GM12878 (cell line): ENCODE results near the gene WWOX. TPM values are rescaled to one million over a fixed set of nuclear protein-coding genes. Genes with fewer than 3 reads are reported as not detected.

ENCODE experiments used
- ATAC-seq: fragments of 200-7000 bp; cut with Tn5 transposase; 3 replicates; pipeline ENCODE4 v1.9.1; 2020; ENCODE audit warnings: mild to moderate bottlenecking, moderate library complexity
- BruUV-seq: library from RNA; stranded (reverse); fragments of 400-500 nt; replicated peaks from 2 replicates; lab custom pipeline; 2021; lab: Mats Ljungman, UMichigan
- CTCF ChIA-PET: fragments of 300-600 bp; sonication (Branson Sonifier 250); formaldehyde crosslinking; extraction: SDS; loops from one replicate; lab custom pipeline; 2021; ENCODE audit warnings: inconsistent platforms; lab: Yijun Ruan, JAX
- POLR2A ChIA-PET: fragments of 350-600 bp; formaldehyde crosslinking; extraction: SDS; loops from one replicate; lab custom pipeline; 2021; ENCODE audit warnings: inconsistent platforms; lab: Charles Lee
- RAD21 ChIA-PET: fragments of 300-600 bp; sonication (Branson Sonifier 250); formaldehyde crosslinking; loops from one replicate; lab custom pipeline; 2023; ENCODE audit warnings: antibody characterized with exemption; ENCODE audit not compliant: unreplicated experiment; lab: Charles Lee
- SMC1A ChIA-PET: fragments of 300-600 bp; sonication (Branson Sonifier 250); formaldehyde crosslinking; loops from one replicate; lab custom pipeline; 2023; ENCODE audit not compliant: unreplicated experiment, uncharacterized antibody; lab: Charles Lee
- DNase-seq: peaks from one replicate; pipeline ENCODE4 v3.0.0-alpha.2; 2011; ENCODE audit warnings: low read depth, low spot score
- FAIRE-seq: peaks from 3 replicates; lab custom pipeline; 2011; peaks lifted over from hg19 to GRCh38; lab: Jason Lieb, UNC
- H2AFZ ChIP-seq: 2 replicates; pipeline ENCODE4 v1.6.0; 2011; ENCODE audit warnings: low read depth, low read length, control low read depth; ENCODE audit not compliant: control insufficient read depth
- H3K27ac ChIP-seq: 2 replicates; pipeline ENCODE4 v1.5.1; 2011; ENCODE audit warnings: control low read depth; ENCODE audit not compliant: control insufficient read depth, insufficient read depth
- H3K27me3 ChIP-seq, 2 experiments: replicated peaks in 1 of 2; 2 replicates each; pipeline versions ENCODE4 v1.6.0 to v1.6.1; 2011; ENCODE audit warnings: low read length in 1 of 2; ENCODE audit not compliant: control insufficient read depth in 2 of 2, insufficient read depth in 2 of 2
- H3K36me3 ChIP-seq, 2 experiments: 2 replicates each; pipeline ENCODE4 v1.5.1; 2011; ENCODE audit warnings: low read length in 1 of 2; ENCODE audit not compliant: control insufficient read depth in 2 of 2, insufficient read depth in 2 of 2
- H3K4me1 ChIP-seq: 2 replicates; pipeline ENCODE4 v1.6.1; 2011; ENCODE audit warnings: mild to moderate bottlenecking, low read length, moderate library complexity, mixed read lengths; ENCODE audit not compliant: control insufficient read depth, insufficient read depth
- H3K4me2 ChIP-seq: 2 replicates; pipeline ENCODE4 v1.6.0; 2011; ENCODE audit warnings: control low read depth; ENCODE audit not compliant: control insufficient read depth, insufficient read depth
- H3K4me3 ChIP-seq: fragments of 200-600 bp; sonication (generic); 2 replicates; pipeline ENCODE4 v1.5.1; 2016
- H3K79me2 ChIP-seq: 2 replicates; pipeline ENCODE4 v1.6.0; 2011; ENCODE audit warnings: low read length; ENCODE audit not compliant: control insufficient read depth, insufficient read depth
- H3K9ac ChIP-seq: 2 replicates; pipeline ENCODE4 v1.8.0; 2011; ENCODE audit warnings: low read length, control low read depth, mixed read lengths; ENCODE audit not compliant: control insufficient read depth, insufficient read depth
- H3K9me3 ChIP-seq: replicated peaks from 3 replicates; pipeline ENCODE4 v1.5.1; 2011; ENCODE audit warnings: mild to moderate bottlenecking, low read length; ENCODE audit not compliant: control insufficient read depth, insufficient read depth
- H4K20me1 ChIP-seq: 2 replicates; pipeline ENCODE4 v1.6.0; 2011; ENCODE audit not compliant: control insufficient read depth, insufficient read depth
- BMI1 ChIP-seq: fragments of 450-650 bp; IDR thresholded peaks from 2 replicates; pipeline ENCODE4 v1.6.1; 2016; ENCODE audit warnings: mild to moderate bottlenecking, moderate library complexity, borderline replicate concordance
- CEBPB ChIP-seq, 2 experiments: fragments of 150-350 bp in 1 of 2; IDR thresholded peaks; 2 replicates each; pipeline ENCODE4 v1.6.1; 2012 to 2014; ENCODE audit warnings: low read depth in 2 of 2, low read length in 2 of 2, borderline replicate concordance in 1 of 2, inconsistent platforms in 1 of 2
- CHD2 ChIP-seq: IDR thresholded peaks from 2 replicates; pipeline ENCODE4 v1.6.1; 2011; ENCODE audit warnings: low read depth, low read length, improper control_type of control experiment, borderline replicate concordance
- ESRRA ChIP-seq: IDR thresholded peaks from 2 replicates; pipeline ENCODE4 v1.6.1; 2012; ENCODE audit warnings: mild to moderate bottlenecking, low read length, improper control_type of control experiment
- JUND ChIP-seq: IDR thresholded peaks from 2 replicates; pipeline ENCODE4 v1.6.1; 2012; ENCODE audit warnings: low read depth, mild to moderate bottlenecking, low read length, improper control_type of control experiment, moderate library complexity
- KDM1A ChIP-seq: fragments of 200-600 bp; sonication (generic); IDR thresholded peaks from 2 replicates; pipeline ENCODE4 v1.6.1; 2016; ENCODE audit warnings: borderline replicate concordance
- KLF5 ChIP-seq: fragments of 450-650 bp; IDR thresholded peaks from 2 replicates; pipeline ENCODE4 v1.6.1; 2014; ENCODE audit warnings: mild to moderate bottlenecking; ENCODE audit not compliant: partially characterized antibody
- NBN ChIP-seq: fragments of 450-650 bp; IDR thresholded peaks from 2 replicates; pipeline ENCODE4 v1.6.1; 2016
- NFYB ChIP-seq: IDR thresholded peaks from 2 replicates; pipeline ENCODE4 v1.6.1; 2011; ENCODE audit warnings: low read depth, mild to moderate bottlenecking, low read length, improper control_type of control experiment, moderate library complexity; ENCODE audit not compliant: insufficient read depth
- NR2C2 ChIP-seq: IDR thresholded peaks from 2 replicates; pipeline ENCODE4 v1.6.1; 2011; ENCODE audit warnings: borderline replicate concordance, low read depth; ENCODE audit not compliant: control insufficient read depth, insufficient read length
- PML ChIP-seq: IDR thresholded peaks from 2 replicates; pipeline ENCODE4 v1.6.1; 2012; ENCODE audit warnings: low read length, inconsistent platforms
- RB1 ChIP-seq: fragments of 450-650 bp; formaldehyde crosslinking; IDR thresholded peaks from 2 replicates; pipeline ENCODE4 v1.6.1; 2017; ENCODE audit warnings: mild to moderate bottlenecking, borderline replicate concordance
- RFX5 ChIP-seq: IDR thresholded peaks from 2 replicates; pipeline ENCODE4 v1.6.1; 2011; ENCODE audit warnings: low read depth, low read length, improper control_type of control experiment
- ZNF217 ChIP-seq: fragments of 450-650 bp; IDR thresholded peaks from 2 replicates; pipeline ENCODE4 v1.6.1; 2017; ENCODE audit warnings: antibody characterized with exemption, mild to moderate bottlenecking
- WGBS: methylation state at CpG from one replicate; pipeline ENCODE4 v1.1.6; 2016; ENCODE audit warnings: low lambda C conversion rate; ENCODE audit not compliant: insufficient replicate concordance, insufficient coverage; ENCODE audit errors: missing lambda C conversion rate; 5-methylcytosine and 5-hydroxymethylcytosine counted together
- in situ Hi-C: fragments of 300-500 bp; cut with MboI; formaldehyde crosslinking; loops from 9 replicates; pipeline ENCODE4 v1.14.3; 2018; ENCODE audit warnings: mixed read lengths
- intact Hi-C: fragments of 100-400 bp; cut with micrococcal nuclease; formaldehyde crosslinking; loops from one replicate; pipeline ENCODE4 v1.14.2; 2022; ENCODE audit not compliant: unreplicated experiment
- polyA plus RNA-seq, 11 experiments: library from polyadenylated mRNA; depleted of rRNA in 4 of 11; unstranded in 6 of 11; stranded (reverse) in 5 of 11; fragments of >200 nt; fragmentation: Nextera tagmentation in 4 of 11; fragmentation: Illumina TruSeq in 1 of 11; extraction: Ambion mirVana in 4 of 11; extraction: Trizol in 1 of 11; gene quantifications; 1 replicate in 1 of 11; 2 replicates in 10 of 11; pipeline versions ENCODE4 v1.2.1 to v1.2.3, GENCODE V29; 2011 to 2016; ENCODE audit warnings: inconsistent platforms in 2 of 11, missing spikeins in 2 of 11, low read depth in 1 of 11
- total RNA-seq, 4 experiments: library from RNA; depleted of rRNA in 3 of 4; stranded (reverse); fragments of >200 nt in 3 of 4; fragmentation: Illumina TruSeq in 1 of 4; extraction: Trizol in 1 of 4; gene quantifications; 2 replicates each; pipeline versions ENCODE4 v1.2.1 to v1.2.3, GENCODE V29; 2013 to 2021
- TF ChIP-seq, protein P1 (sequence below): fragments of 450-650 bp; IDR thresholded peaks from 2 replicates; pipeline ENCODE4 v1.6.1; 2017; ENCODE audit warnings: mild to moderate bottlenecking
- TF ChIP-seq, protein P2 (sequence below): fragments of 450-650 bp; formaldehyde crosslinking; IDR thresholded peaks from 2 replicates; pipeline ENCODE4 v1.5.0; 2022; ENCODE audit warnings: mild to moderate bottlenecking, missing genetic modification characterization

Gene WWOX
- total and polyA plus RNA-seq, 10 of the 15 experiments (the other 5 are each of a cell fraction or from before 2014, with no cell fraction given): 2.8 to 24.4 (median 17.8) TPM

- TF ChIP-seq, protein P1, sequence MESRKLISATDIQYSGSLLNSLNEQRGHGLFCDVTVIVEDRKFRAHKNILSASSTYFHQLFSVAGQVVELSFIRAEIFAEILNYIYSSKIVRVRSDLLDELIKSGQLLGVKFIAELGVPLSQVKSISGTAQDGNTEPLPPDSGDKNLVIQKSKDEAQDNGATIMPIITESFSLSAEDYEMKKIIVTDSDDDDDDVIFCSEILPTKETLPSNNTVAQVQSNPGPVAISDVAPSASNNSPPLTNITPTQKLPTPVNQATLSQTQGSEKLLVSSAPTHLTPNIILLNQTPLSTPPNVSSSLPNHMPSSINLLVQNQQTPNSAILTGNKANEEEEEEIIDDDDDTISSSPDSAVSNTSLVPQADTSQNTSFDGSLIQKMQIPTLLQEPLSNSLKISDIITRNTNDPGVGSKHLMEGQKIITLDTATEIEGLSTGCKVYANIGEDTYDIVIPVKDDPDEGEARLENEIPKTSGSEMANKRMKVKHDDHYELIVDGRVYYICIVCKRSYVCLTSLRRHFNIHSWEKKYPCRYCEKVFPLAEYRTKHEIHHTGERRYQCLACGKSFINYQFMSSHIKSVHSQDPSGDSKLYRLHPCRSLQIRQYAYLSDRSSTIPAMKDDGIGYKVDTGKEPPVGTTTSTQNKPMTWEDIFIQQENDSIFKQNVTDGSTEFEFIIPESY: no peak
- no peak for TF ChIP-seq ESRRA
- TF ChIP-seq CHD2: no peak
- no peak for TF ChIP-seq NFYB
- TF ChIP-seq RFX5: no peak
- TF ChIP-seq NR2C2: no peak
- no peak for TF ChIP-seq BMI1
- no peak for TF ChIP-seq CEBPB (IDR thresholded peaks at IDR 0.05; ENCODE audit: borderline replicate concordance in 1 of 2, low read depth in 2 of 2, low read length in 2 of 2)
- TF ChIP-seq ZNF217: no peak
- TF ChIP-seq JUND: no peak
- no peak for TF ChIP-seq NBN
- TF ChIP-seq KLF5: no peak
These were observed 264.5 kb downstream of the WWOX start (continued) for GRCh38 chr16:78363843-78364555.

- intact Hi-C loops: no loop called here
- Histone ChIP-seq H3K4me3 (no peak overlapping the region), H3K9me3 (no peaks in the 10 kb centered on the region), H3K27ac (no peak overlapping the region), H2AFZ (no peak overlapping the region), H3K4me2 (no peak overlapping the region), H3K79me2 (no peaks in the 10 kb centered on the region), H3K27me3 (no peaks in the 10 kb centered on the region), H4K20me1 (no peaks in the 10 kb centered on the region), H3K4me1 (no peaks in the 10 kb centered on the region), H3K9ac (no peak overlapping the region), H3K36me3 (no peaks in the 10 kb centered on the region)
- DNase-seq: no peak
- no TSS peak for BruUV-seq
- ATAC-seq: no peak
- WGBS: 7% methylated on average over 3 of the region's 3 CpGs
- RAD21 ChIA-PET: no interaction called here
- in situ Hi-C loops: no loop called here
- POLR2A ChIA-PET: no interaction called here
- CTCF ChIA-PET: no interaction called here
- FAIRE-seq: no peak
- SMC1A ChIA-PET: no interaction called here
- TF ChIP-seq, protein P2, sequence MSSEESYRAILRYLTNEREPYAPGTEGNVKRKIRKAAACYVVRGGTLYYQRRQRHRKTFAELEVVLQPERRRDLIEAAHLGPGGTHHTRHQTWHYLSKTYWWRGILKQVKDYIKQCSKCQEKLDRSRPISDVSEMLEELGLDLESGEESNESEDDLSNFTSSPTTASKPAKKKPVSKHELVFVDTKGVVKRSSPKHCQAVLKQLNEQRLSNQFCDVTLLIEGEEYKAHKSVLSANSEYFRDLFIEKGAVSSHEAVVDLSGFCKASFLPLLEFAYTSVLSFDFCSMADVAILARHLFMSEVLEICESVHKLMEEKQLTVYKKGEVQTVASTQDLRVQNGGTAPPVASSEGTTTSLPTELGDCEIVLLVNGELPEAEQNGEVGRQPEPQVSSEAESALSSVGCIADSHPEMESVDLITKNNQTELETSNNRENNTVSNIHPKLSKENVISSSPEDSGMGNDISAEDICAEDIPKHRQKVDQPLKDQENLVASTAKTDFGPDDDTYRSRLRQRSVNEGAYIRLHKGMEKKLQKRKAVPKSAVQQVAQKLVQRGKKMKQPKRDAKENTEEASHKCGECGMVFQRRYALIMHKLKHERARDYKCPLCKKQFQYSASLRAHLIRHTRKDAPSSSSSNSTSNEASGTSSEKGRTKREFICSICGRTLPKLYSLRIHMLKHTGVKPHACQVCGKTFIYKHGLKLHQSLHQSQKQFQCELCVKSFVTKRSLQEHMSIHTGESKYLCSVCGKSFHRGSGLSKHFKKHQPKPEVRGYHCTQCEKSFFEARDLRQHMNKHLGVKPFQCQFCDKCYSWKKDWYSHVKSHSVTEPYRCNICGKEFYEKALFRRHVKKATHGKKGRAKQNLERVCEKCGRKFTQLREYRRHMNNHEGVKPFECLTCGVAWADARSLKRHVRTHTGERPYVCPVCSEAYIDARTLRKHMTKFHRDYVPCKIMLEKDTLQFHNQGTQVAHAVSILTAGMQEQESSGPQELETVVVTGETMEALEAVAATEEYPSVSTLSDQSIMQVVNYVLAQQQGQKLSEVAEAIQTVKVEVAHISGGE: no peak
- TF ChIP-seq, protein P1: no peak
- TF ChIP-seq RB1 (no peak), KDM1A (no peak), PML (no peak)
These were observed 265.1 kb downstream of the WWOX start for GRCh38 chr16:78364556-78364880.
